Measurements from ENCODE around the gene OSBPL6.

DNA sequence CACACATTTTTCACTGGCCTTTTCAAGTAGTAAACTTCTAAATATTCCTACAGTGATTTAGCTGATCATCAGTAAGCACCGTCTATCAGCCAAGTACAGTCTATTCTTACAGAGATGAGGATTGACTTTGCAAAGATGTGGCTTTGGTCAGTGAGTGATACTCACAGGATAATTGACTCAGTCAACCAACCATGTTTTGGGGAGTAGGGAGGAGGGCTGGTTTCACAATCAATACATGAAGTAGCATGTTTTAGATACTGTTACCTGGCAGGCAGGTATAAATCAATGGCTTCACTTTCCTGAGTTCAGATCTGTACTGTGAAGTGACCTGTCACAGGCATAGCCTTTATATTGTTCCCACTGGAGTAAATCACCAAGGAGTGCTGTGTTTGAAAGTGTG is 27.2 kb downstream of the OSBPL6 start:
- TF ChIP-seq CTCF (IDR thresholded peaks at IDR 0.05; ENCODE audit: low read length) (no peak), EZH2 (optimal IDR thresholded peaks at IDR 0.05; ENCODE audit: low read depth, low read length) (no peak)
